Measurements from ENCODE around the gene CELA2A.

DNA sequence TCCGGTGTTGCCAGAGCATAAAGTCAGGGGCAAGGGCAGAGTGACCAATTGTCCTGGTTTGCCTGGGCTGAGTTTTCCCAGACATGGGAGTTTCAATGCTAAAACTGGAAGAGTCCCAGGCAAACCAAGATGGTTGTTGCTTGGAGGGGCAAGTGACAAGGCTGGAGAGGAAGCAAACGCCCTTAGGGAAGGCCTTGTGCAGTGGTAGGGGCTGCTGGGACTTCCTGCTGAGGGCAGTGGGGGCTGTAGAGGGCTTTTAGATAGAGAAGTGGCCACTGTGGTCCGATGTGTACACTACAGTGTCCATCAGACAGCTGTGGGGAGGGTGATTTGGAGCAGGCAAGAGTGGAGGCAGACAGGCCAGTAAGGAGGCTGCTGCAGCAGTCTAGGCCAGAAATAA, 7.0 kb upstream of the CELA2A start:
- TF ChIP-seq CTCF (IDR thresholded peaks at IDR 0.05) (no peak), POLR2A (IDR thresholded peaks at IDR 0.05; ENCODE audit: low read depth) (no peak), EP300 (IDR thresholded peaks at IDR 0.05) (no peak), POLR2AphosphoS5 (IDR thresholded peaks at IDR 0.05) (no peak)
